Glomerular visceral epithelial cell (primary cell): ENCODE measurements around the gene NRBP1.

Source experiments
- DNase-seq: peaks from one replicate; pipeline ENCODE4 v3.0.0-alpha.2; 2016; ENCODE audit errors: extremely low spot score

The NRBP1 gene

DNA sequence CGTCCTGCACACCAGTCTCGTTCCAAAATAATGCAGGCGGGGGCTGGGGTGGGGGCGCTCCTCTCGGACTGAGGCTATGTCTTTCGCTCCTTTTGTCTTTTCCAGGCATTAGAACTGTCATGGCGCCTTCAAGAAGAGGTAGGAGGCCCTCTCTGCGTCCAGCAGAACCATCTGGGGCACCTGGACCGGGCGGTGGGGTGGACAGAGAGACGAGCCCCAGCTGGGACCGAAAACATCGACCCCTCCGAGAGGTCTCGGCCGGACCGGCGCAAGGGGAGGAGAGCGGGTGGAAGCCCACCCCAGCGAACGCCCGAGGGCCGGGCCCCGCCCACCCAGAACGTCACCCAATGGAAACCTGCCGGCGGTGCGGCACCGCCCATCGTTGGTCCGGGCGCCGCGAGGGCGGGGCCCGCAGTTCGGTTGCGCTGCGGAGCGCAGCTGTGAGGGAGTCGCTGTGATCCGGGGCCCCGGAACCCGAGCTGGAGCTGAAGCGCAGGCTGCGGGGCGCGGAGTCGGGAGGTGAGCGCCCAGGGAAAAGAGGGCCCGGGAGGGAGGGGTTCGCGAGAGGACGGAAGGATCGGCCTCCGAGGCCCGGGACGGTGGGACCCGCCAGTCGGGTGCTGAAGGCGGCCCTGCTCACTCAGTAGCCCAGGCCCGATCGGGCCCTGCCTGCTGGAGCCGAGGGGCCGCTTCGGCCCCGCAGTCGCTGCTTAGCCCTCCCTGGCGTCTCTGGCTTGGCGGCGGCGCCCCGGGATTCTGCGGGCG, at the start of gene NRBP1:
NRBP1 (plus strand) TSS at position 419 of the 765 bp plus-strand sequence. CDS start 4,643 bp downstream, outside the sequence.
- peak; percentile 86 for DNase-seq

- no peak for DNase-seq
These were observed 49.6 kb upstream of the NRBP1 start for GRCh38 chr2:27378809-27379290.

- no peak for DNase-seq
These were observed 49.0 kb upstream of the NRBP1 start for GRCh38 chr2:27379383-27379835.

DNA sequence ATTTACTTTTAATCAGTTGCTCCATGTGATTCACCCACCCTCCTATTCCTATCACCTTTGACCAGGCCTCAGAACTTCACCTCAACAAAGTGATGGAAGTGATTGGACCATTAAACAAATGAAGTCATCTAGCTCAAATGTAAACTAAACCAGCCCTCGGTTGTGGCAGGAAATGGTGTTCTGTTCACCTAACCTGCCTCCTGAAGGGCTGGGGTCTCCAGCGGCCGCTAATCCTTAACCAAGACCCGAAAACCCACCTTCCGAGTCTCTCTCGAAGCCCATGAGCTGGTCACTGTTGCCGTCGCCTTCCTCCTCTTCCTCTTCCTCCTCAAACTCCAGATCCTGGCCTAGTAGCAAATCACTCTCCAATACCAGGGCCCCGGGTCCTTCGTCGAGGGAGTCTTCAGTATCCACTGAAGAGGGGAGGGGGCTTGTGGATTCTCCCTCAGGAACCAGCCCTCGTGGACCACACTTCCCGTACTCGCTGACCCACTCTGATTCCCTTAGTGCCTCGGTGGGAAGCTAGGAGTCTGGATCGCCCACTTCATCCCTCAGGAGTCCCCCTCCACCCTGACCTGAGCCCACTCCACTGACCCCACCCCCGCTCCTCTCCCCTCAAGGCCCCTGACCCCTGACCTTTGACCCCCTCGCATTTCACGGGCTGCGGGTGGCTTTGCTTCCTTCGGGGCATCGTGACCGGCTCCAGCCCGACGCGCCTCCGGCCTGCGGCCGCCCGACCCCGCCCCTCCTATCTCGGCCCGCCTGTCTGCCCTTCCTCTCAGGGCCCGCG, 48.4 kb upstream of the NRBP1 start:
- peak; percentile 24 for DNase-seq

DNA sequence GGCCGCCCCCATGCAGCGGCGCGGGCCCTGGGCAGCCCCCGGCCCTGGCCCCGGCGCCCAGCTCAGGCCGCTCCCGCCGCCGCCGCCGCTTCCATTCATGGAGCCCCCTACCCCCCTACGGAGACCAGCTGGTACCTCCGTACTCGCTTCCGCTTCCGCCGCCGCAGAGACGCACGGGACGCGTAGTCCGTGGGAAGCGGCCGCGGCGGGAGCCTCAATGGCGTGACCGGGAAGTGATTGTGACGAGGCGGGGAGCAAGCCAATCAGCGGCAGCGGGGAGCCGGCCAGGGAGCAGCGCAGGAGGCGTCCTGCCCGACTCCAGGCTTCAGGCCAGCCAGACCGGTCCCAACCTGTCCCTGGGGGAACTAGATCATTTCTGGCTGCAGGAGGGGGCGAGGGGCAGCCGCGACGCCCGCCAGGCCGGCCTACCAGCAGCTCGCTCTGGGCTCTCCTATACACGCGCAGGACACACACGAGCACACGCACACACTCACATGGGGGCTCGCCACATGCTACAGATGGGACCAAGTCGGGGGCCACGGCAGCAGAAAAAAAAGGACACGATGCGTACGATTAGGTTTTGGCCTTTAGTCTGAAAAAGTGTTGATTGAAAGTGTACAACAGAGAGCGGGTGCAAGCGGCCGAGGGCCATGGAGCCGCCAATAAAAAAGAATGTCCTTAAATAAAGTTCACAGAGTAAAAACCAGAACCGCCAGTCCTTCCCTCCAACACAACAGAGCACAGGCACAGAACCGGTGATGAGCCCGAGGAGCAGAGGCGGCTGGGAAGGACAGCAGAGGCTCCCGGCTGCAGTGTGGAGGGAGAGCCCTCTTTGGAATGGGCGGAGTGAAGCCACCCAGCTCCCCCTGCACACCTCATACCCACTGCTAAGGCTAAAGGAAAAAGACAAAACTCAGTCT, 47.5 kb upstream of the NRBP1 start, which contains the start of gene ZNF513:
ZNF513 (minus strand) TSS at position 109 of the 920 bp plus-strand sequence. CDS start 208 bp downstream, outside the sequence.
- peak; percentile 62 for DNase-seq

- no peak for DNase-seq
These were observed 46.8 kb upstream of the NRBP1 start for GRCh38 chr2:27381577-27382181.

- no peak for DNase-seq
These were observed 37.4 kb upstream of the NRBP1 start for GRCh38 chr2:27390822-27391679.

- DNase-seq = no peak
These were observed 35.2 kb upstream of the NRBP1 start for GRCh38 chr2:27393225-27393624.

DNA sequence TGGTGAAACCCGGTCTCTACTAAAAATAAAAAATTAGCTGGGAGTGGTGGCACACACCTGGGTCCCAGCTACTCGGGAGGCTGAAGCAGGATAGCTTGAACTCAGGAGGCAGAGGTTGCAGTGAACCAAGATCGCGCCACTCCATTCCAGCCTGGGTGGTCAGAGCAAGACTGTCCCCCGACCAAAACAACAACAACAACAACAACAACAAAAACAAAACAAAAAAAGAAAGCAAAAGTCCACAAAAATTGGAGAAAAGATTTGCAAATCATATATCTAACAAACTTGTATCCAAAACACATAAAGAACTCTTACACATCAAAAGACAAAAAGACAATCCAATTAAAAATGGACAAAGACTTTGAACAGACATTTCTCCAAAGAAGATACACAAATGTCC, 29.5 kb upstream of the NRBP1 start:
- DNase-seq = no peak

DNA sequence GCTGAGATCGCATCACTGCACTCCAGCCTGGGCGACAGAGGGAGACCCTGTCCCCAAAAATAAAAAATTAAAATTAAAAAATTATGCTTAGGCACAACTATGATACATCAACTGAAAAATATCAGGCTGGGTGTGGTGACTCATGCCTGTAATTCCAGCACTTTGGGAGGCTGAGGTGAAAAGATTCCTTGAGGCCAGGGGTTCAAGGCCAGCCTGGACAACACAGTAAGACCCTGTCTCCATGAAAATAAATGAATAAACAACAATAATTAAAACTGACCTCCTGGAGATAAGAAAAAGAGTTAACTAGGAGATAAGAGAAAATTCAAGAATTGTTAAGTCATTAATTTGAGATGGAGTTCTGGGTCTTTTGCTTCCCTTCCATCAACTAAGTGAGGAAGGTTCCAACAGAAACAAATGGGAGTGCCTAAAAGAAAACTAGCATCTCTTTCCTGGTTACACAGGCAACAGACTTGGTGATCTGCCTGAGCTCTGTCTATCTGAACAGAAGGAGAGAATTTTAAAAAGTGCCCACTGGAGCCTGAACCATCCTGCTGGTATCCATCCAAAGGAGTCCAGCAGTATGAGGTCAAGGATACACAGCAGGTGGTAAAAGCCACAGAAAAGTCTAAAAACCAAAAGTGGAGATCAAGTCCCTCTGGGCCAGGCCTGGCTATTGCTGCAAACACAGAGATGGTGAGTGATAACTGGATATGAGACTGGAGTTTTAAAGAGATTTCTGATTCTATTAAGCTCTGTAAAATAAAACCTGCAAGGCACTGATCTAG, 27.9 kb upstream of the NRBP1 start:
- DNase-seq = no peak

DNA sequence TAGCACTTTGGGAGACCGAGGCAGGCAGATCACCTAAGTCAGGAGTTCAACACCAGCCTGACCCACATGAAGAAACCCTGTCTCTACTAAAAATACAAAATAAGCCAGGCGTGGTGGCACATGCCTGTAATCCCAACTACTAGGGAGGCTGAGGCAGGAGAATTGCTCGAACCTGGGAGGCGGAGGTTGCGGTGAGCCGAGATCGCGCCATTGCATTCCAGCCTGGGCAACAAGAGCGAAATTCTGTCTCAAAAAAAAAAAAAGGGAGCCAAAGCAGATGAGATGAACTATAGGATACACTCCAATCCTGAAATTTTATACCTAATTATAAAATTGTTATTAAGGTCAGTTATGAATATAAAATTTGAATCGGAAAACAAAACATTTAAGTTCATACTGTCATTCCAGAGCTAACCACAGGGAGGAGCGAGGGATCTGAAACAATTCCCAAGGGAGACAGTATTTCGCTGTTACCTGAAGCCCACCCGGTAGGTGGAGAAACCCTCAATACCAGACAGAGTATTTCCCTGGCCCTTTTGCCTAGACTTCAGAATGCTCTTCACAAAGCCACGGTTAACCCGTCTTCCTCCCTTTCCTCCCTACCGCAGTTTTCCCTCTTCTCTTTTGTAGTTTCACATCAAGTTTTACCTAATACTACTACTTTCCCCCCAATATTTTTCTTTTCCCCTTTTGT, 20.5 kb upstream of the NRBP1 start:
- DNase-seq = peak; percentile 53

DNA sequence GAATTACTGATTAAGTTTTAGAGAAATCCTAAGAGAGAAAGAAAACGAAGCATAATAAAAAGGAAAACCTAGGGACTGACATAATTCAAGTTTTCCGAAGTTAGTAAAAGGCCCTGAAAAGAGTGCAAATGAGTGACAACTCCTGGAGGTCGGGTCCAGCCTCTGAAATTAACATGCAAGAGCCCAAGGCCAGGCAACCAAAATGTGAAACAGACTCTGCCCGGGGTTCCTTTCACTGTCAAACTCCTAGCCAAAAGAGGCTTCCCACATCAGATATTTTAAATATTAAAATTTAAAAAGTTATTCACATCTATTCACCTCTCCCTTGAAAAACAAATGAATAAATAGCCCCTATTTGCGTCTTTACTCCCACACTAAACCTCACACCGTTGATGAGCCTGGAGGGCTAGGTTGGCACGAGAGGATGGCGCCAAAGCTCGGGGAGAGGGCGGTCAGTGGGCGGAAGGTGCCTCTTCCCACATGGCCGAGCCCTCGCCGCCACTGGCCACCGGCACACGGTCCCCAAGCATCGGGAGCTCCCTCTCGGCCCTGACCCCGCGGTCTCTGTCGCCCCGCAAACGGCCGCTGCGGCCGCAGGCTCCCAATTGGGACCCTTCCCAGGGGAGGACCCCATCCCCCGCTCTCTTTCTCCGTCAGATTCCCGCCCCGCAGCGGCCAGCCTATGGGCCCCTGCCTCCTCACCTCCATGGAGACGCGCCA, 19.7 kb upstream of the NRBP1 start:
- DNase-seq = peak; percentile 24

- DNase-seq = peak; percentile 91
These were observed 18.9 kb upstream of the NRBP1 start, which contains the start of gene PPM1G for GRCh38 chr2:27409321-27410073. Gene PPM1G, minus strand, starts transcription at chr2:27409591. Its CDS starts 169 bp downstream, at chr2:27409422.

DNA sequence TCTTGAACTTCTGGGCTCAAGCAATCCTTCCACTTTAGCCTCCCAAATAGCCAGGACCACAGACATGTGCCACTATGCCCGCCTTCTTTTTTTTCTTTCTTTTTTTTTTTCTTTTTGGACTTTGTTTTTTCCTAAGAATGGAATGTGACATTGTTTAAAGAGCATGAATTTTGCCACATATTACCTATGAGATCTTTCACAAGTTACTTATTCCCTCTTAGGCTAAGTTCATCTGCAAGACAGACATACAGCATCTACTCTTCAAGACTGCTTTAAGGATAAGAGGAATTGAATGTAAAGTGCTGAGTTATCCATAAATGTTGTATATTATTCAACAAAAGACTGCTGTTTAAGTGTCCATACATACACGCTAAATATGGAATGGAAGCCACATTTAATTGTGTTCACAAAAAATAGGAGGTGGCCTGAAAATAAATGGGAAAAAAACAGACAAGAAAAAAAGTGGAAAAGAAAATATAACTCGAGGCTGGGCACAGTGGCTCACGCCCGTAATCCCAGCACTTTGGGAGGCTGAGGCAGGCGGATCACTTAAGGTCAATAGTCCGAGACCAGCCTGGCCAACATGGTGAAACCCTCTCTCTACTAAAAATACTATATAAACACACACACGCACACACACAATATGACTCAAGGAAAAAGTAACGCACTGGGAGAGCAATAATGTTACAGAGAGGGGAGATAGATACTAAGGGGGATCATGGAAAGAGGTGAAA, 15.8 kb upstream of the NRBP1 start:
- no peak for DNase-seq

DNA sequence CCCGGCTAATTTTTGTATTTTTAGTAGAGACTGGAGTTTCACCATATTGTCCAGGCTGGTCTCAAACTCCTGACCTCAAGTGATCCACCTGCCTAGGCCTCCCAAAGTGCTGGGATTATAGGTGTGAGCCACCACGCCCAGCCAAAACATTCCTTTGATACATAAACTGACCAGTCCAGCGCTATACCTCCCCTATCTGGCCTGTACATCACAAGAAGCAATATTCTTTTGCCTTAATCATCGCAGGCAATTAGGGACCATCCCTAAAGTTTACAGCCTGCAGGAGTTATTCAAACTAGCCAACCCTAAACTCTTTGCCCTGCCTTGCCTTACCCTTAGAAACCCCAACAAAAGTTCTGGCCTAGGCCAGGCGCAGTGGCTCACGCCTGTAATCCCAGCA, 12.3 kb upstream of the NRBP1 start:
- no peak for DNase-seq

DNA sequence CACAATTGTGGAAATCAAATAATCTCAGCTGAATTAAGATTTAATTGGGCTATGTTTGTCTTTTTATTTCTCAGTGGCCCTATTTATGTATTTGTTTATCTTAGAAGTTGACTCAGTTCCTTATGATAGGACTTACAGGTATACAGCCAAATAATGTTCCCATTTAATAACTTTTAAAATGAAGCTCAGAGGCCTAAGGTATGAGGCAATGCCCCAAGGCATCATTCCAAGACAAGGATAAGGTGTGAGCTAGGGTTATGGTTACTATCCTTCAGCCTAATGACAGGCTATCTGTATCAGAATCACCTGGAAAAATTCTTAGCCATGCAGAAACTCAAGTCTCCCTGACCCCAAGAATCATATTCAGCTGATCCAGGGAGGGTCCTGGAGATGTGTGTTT, 7.4 kb upstream of the NRBP1 start:
- DNase-seq = no peak
